KOPT-K1 (cell line): Measurements from ENCODE around the gene CNIH2.
"Not testable (repeated sequence)": the region's sequence is repeated elsewhere in the genome, so short reads cannot be mapped to it uniquely, and the experiment has no call there.

Experiments used
- H3K27ac ChIP-seq: fragments of 200-600 bp; sonication (generic); 2 replicates; pipeline ENCODE4 v1.5.1; 2016; ENCODE audit warnings: antibody characterized with exemption, mild to moderate bottlenecking, low read depth, low read length; ENCODE audit not compliant: poor library complexity, severe bottlenecking
- H3K36me3 ChIP-seq: fragments of 200-600 bp; sonication (generic); 2 replicates; pipeline ENCODE4 v1.5.1; 2017; ENCODE audit warnings: antibody characterized with exemption, mild to moderate bottlenecking, low read length, moderate library complexity; ENCODE audit not compliant: insufficient read depth
- H3K9me3 ChIP-seq: fragments of 200-600 bp; sonication (generic); 2 replicates; pipeline ENCODE4 v1.5.1; 2017; ENCODE audit warnings: antibody characterized with exemption, low read length, mild to moderate bottlenecking; ENCODE audit not compliant: insufficient read depth, poor library complexity, severe bottlenecking

CNIH2 gene

GRCh38 chr11:66317723-66318599 is 40.0 kb downstream of the CNIH2 start:
- H3K27ac ChIP-seq = peak overlapping the region; percentile 98
- no peaks in the 10 kb centered on the region for H3K9me3 ChIP-seq
- H3K36me3 ChIP-seq = no peaks in the 10 kb centered on the region

- peak overlapping the region; percentile 98 for H3K27ac ChIP-seq
- no peaks in the 10 kb centered on the region for H3K9me3 ChIP-seq
Measured at GRCh38 chr11:66318600-66318970, 40.6 kb downstream of the CNIH2 start.

GRCh38 chr11:66320289-66320688 is 42.3 kb downstream of the CNIH2 start:
- not testable (repeated sequence) for H3K27ac ChIP-seq, H3K9me3 ChIP-seq, H3K36me3 ChIP-seq

More at GRCh38 chr11:66318600-66318970, 40.6 kb downstream of the CNIH2 start:
- no peaks in the 10 kb centered on the region for H3K36me3 ChIP-seq

GRCh38 chr11:66320748-66321147 is 42.8 kb downstream of the CNIH2 start:
- H3K36me3 ChIP-seq, H3K27ac ChIP-seq, H3K9me3 ChIP-seq: not testable (repeated sequence)

GRCh38 chr11:66321606-66322005 is 43.6 kb downstream of the CNIH2 start:
- H3K36me3 ChIP-seq = no peaks in the 10 kb centered on the region
- no peaks in the 10 kb centered on the region for H3K9me3 ChIP-seq
- H3K27ac ChIP-seq = no peak overlapping the region

- Histone ChIP-seq H3K9me3 (no peaks in the 10 kb centered on the region), H3K27ac (no peak overlapping the region), H3K36me3 (no peaks in the 10 kb centered on the region)
Measured at GRCh38 chr11:66322732-66323427, 44.9 kb downstream of the CNIH2 start.

GRCh38 chr11:66323684-66324083 is 45.7 kb downstream of the CNIH2 start:
- Histone ChIP-seq H3K36me3 (no peaks in the 10 kb centered on the region), H3K27ac (no peak overlapping the region), H3K9me3 (no peaks in the 10 kb centered on the region)

- peak overlapping the region; percentile 92 for H3K27ac ChIP-seq
Measured at GRCh38 chr11:66324664-66325063, 46.7 kb downstream of the CNIH2 start.

GRCh38 chr11:66325263-66325671 is 47.3 kb downstream of the CNIH2 start:
- H3K36me3 ChIP-seq = no peaks in the 10 kb centered on the region
- peak overlapping the region; percentile 92 for H3K27ac ChIP-seq
- H3K9me3 ChIP-seq = no peaks in the 10 kb centered on the region

More at GRCh38 chr11:66324664-66325063, 46.7 kb downstream of the CNIH2 start:
- H3K9me3 ChIP-seq = no peaks in the 10 kb centered on the region
- no peaks in the 10 kb centered on the region for H3K36me3 ChIP-seq

- H3K27ac ChIP-seq = peak overlapping the region; percentile 92
- no peaks in the 10 kb centered on the region for H3K9me3 ChIP-seq
- H3K36me3 ChIP-seq = no peaks in the 10 kb centered on the region
Measured at GRCh38 chr11:66326261-66327111, 48.5 kb downstream of the CNIH2 start.

- Histone ChIP-seq H3K36me3 (no peaks in the 10 kb centered on the region), H3K27ac (peak overlapping the region; percentile 92), H3K9me3 (no peaks in the 10 kb centered on the region)
Measured at GRCh38 chr11:66327171-66328030, 49.4 kb downstream of the CNIH2 start.

- Histone ChIP-seq H3K27ac (peak overlapping the region; percentile 92), H3K9me3 (no peaks in the 10 kb centered on the region), H3K36me3 (no peaks in the 10 kb centered on the region)
Measured at GRCh38 chr11:66328031-66328301, 50.0 kb downstream of the CNIH2 start.

GRCh38 chr11:66328302-66329144 is 50.5 kb downstream of the CNIH2 start:
- Histone ChIP-seq H3K27ac (peak overlapping the region; percentile 92), H3K36me3 (no peaks in the 10 kb centered on the region), H3K9me3 (no peaks in the 10 kb centered on the region)
